Ishikawa (cell line): ENCODE measurements around the gene RAVER1.

ENCODE experiments used
- CEBPB ChIP-seq: IDR thresholded peaks from 2 replicates; pipeline ENCODE4 v1.6.1; 2012
- CREB1 ChIP-seq: IDR thresholded peaks from 2 replicates; pipeline ENCODE4 v1.6.1; 2012; ENCODE audit warnings: low read depth
- EGR1 ChIP-seq: IDR thresholded peaks from 2 replicates; pipeline ENCODE4 v1.6.1; 2012
- EP300 ChIP-seq: IDR thresholded peaks from 2 replicates; pipeline ENCODE4 v1.6.1; 2012; ENCODE audit warnings: borderline replicate concordance
- FOXM1 ChIP-seq: IDR thresholded peaks from 2 replicates; pipeline ENCODE4 v1.6.1; 2012; ENCODE audit warnings: low read depth, borderline replicate concordance
- NFIC ChIP-seq: IDR thresholded peaks from 2 replicates; pipeline ENCODE4 v1.6.1; 2012
- RAD21 ChIP-seq: IDR thresholded peaks from 2 replicates; pipeline ENCODE4 v1.6.1; 2012; ENCODE audit warnings: low read depth
- TAF1 ChIP-seq: IDR thresholded peaks from 2 replicates; pipeline ENCODE4 v1.6.1; 2012; ENCODE audit warnings: low read depth, mild to moderate bottlenecking
- TCF12 ChIP-seq: IDR thresholded peaks from 2 replicates; pipeline ENCODE4 v1.6.1; 2012; ENCODE audit warnings: low read depth
- TEAD4 ChIP-seq: IDR thresholded peaks from 2 replicates; pipeline ENCODE4 v1.6.1; 2012
- YY1 ChIP-seq: IDR thresholded peaks from 2 replicates; pipeline ENCODE4 v1.6.1; 2012; ENCODE audit warnings: low read depth
- ZBTB7A ChIP-seq: IDR thresholded peaks from 2 replicates; pipeline ENCODE4 v1.6.1; 2012; ENCODE audit warnings: low read depth
- TF ChIP-seq, protein P1 (sequence below): IDR thresholded peaks from 2 replicates; pipeline ENCODE4 v1.6.1; 2012
- TF ChIP-seq, protein P2 (sequence below): IDR thresholded peaks from 2 replicates; pipeline ENCODE4 v1.6.1; 2012
- TF ChIP-seq, protein P3 (sequence below): IDR thresholded peaks from 2 replicates; pipeline ENCODE4 v1.6.1; 2012; ENCODE audit warnings: low read depth, mild to moderate bottlenecking

The RAVER1 gene

DNA sequence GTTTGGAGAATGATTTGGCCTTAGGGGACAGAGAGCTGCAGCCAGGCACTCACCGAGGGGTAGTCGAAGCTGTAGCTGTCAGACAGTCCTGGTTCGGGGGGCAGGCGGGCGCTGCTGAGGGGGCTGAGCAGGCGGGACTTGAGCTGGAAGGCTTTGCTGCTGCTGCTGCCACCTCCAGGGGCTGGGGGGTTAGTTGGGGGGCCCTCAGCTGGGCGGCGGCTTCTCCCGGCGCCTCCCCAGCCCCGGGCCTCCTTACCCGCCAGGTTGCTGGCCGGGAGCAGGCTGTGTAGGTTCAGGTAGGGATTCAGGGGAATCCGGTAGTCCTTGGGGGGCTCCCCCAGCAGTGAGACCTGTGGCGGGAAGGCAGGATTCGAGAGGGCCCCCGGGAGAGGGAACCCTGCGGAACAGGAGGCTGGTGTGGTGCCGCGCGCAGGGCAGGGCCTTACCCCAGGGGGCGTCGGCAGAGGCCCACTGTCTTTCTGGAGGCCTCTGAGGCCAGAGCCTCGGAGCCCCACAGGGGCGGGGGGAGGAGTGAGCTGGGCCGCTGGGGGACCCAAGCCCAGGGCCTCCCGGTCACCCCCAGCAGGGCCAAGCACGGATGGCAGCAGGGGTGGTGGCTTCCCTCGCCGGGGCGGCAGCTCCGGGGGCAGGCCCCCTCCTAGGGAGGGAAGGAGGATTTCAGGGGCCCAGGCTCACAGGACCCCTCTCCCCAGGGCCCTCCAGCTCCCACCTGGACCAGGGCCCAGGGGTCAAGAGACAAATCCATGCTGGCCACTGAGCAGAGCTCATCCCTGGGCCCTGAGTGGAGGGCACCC lies 12.5 kb downstream of the RAVER1 start:
- TF ChIP-seq TCF12 (no peak), YY1 (no peak), EP300 (no peak), RAD21 (no peak), TAF1 (no peak), FOXM1 (no peak), CEBPB (no peak), EGR1 (no peak), ZBTB7A (no peak), NFIC (no peak), TEAD4 (no peak), CREB1 (no peak)
- TF ChIP-seq, protein P1, sequence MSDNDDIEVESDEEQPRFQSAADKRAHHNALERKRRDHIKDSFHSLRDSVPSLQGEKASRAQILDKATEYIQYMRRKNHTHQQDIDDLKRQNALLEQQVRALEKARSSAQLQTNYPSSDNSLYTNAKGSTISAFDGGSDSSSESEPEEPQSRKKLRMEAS: no peak
- TF ChIP-seq, protein P2, sequence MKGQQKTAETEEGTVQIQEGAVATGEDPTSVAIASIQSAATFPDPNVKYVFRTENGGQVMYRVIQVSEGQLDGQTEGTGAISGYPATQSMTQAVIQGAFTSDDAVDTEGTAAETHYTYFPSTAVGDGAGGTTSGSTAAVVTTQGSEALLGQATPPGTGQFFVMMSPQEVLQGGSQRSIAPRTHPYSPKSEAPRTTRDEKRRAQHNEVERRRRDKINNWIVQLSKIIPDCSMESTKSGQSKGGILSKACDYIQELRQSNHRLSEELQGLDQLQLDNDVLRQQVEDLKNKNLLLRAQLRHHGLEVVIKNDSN: no peak
- TF ChIP-seq, protein P3, sequence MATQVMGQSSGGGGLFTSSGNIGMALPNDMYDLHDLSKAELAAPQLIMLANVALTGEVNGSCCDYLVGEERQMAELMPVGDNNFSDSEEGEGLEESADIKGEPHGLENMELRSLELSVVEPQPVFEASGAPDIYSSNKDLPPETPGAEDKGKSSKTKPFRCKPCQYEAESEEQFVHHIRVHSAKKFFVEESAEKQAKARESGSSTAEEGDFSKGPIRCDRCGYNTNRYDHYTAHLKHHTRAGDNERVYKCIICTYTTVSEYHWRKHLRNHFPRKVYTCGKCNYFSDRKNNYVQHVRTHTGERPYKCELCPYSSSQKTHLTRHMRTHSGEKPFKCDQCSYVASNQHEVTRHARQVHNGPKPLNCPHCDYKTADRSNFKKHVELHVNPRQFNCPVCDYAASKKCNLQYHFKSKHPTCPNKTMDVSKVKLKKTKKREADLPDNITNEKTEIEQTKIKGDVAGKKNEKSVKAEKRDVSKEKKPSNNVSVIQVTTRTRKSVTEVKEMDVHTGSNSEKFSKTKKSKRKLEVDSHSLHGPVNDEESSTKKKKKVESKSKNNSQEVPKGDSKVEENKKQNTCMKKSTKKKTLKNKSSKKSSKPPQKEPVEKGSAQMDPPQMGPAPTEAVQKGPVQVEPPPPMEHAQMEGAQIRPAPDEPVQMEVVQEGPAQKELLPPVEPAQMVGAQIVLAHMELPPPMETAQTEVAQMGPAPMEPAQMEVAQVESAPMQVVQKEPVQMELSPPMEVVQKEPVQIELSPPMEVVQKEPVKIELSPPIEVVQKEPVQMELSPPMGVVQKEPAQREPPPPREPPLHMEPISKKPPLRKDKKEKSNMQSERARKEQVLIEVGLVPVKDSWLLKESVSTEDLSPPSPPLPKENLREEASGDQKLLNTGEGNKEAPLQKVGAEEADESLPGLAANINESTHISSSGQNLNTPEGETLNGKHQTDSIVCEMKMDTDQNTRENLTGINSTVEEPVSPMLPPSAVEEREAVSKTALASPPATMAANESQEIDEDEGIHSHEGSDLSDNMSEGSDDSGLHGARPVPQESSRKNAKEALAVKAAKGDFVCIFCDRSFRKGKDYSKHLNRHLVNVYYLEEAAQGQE: no peak

DNA sequence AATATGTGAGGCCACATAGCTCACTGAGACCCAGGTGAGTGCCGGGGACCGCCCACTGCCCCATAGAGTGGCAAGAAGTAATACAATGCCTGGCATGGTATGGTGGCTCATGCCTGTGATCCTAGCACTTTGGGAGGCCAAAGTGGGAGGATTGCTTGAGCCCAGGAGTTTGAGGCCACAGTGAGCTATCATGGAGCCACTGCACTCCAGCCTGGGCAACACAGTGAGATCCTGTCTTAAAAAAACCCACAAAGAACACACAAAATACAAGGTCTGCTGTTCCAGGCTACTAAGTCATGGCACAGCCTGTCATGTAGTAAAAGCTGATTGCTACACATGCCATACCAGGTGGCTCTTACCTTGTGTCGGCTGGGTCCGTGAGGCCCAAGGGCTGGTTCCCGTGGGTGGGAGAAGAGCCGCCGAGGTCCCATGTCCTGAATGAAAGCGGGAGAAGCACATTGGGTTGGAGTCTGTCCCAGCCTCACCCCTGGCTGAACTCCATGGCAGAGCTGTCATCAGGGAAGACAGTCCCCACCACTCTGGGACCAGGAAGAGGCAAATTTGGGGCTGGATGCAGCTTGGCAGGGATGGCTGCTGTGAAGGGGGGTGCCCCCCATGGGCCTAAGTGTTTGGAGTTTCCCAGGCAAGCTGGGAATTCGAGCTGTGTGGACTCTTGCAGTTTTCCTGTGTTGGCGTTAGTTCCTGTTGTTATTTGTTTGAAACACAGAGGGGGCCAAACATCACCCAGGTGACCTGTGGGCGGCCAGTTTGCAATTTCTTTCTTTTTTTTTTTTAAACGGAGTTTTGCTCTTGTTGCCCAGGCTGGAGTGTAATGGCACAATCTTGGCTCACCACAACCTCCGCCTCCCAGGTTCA lies 14.3 kb downstream of the RAVER1 start:
- TF ChIP-seq ZBTB7A (no peak), EP300 (no peak), FOXM1 (no peak), TEAD4 (no peak), RAD21 (no peak), EGR1 (no peak), CREB1 (no peak), NFIC (no peak)
- TF ChIP-seq, protein P2: no peak
- TF ChIP-seq, protein P1: no peak
- TF ChIP-seq, protein P3: no peak

DNA sequence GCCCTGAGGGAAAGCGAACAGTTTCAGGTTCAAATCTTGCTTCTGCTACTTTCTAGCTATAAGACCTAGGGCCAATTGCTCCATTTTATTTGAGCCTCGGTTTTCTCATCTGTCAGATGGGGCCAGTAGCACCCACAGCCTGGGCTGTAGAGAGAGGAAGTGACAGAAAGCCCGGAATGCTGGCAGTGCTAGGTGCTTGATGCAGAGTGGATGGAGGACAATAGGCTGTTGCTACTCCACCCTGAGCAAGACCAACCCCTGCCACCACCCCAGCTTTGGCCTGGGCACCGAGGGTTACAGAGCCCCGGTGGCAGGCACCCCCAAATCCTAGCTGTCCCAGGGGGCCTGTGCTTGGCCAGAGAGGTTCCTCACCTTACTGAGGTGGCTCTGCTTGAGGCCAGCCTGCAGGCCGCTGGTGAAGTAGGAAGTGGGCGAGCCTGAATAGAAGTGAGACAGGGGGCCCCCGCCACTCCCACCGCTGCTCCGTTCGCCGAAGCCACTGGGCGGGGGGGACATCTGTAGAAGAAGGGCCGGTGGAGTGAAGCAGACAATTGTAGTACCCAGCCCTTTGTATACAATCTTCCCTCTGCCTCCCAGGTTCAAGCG lies 15.4 kb downstream of the RAVER1 start:
- TF ChIP-seq FOXM1 (no peak), CREB1 (no peak), YY1 (no peak), CEBPB (no peak), EGR1 (no peak), ZBTB7A (no peak), RAD21 (no peak), TAF1 (no peak), TEAD4 (no peak), NFIC (no peak), TCF12 (no peak), EP300 (no peak)
- TF ChIP-seq, protein P2: no peak
- TF ChIP-seq, protein P3: no peak
- TF ChIP-seq, protein P1: no peak
